Ishikawa (cell line): ENCODE results near the gene ARID4B.

Source experiments
- CEBPB ChIP-seq: IDR thresholded peaks from 2 replicates; pipeline ENCODE4 v1.6.1; 2012
- CREB1 ChIP-seq: IDR thresholded peaks from 2 replicates; pipeline ENCODE4 v1.6.1; 2012; ENCODE audit warnings: low read depth
- EGR1 ChIP-seq: IDR thresholded peaks from 2 replicates; pipeline ENCODE4 v1.6.1; 2012
- EP300 ChIP-seq: IDR thresholded peaks from 2 replicates; pipeline ENCODE4 v1.6.1; 2012; ENCODE audit warnings: borderline replicate concordance
- FOXM1 ChIP-seq: IDR thresholded peaks from 2 replicates; pipeline ENCODE4 v1.6.1; 2012; ENCODE audit warnings: low read depth, borderline replicate concordance
- NFIC ChIP-seq: IDR thresholded peaks from 2 replicates; pipeline ENCODE4 v1.6.1; 2012
- RAD21 ChIP-seq: IDR thresholded peaks from 2 replicates; pipeline ENCODE4 v1.6.1; 2012; ENCODE audit warnings: low read depth
- TAF1 ChIP-seq: IDR thresholded peaks from 2 replicates; pipeline ENCODE4 v1.6.1; 2012; ENCODE audit warnings: low read depth, mild to moderate bottlenecking
- TCF12 ChIP-seq: IDR thresholded peaks from 2 replicates; pipeline ENCODE4 v1.6.1; 2012; ENCODE audit warnings: low read depth
- TEAD4 ChIP-seq: IDR thresholded peaks from 2 replicates; pipeline ENCODE4 v1.6.1; 2012
- YY1 ChIP-seq: IDR thresholded peaks from 2 replicates; pipeline ENCODE4 v1.6.1; 2012; ENCODE audit warnings: low read depth
- ZBTB7A ChIP-seq: IDR thresholded peaks from 2 replicates; pipeline ENCODE4 v1.6.1; 2012; ENCODE audit warnings: low read depth
- TF ChIP-seq, protein P1 (sequence below): IDR thresholded peaks from 2 replicates; pipeline ENCODE4 v1.6.1; 2012
- TF ChIP-seq, protein P2 (sequence below): IDR thresholded peaks from 2 replicates; pipeline ENCODE4 v1.6.1; 2012
- TF ChIP-seq, protein P3 (sequence below): IDR thresholded peaks from 2 replicates; pipeline ENCODE4 v1.6.1; 2012; ENCODE audit warnings: low read depth, mild to moderate bottlenecking

ARID4B gene

DNA sequence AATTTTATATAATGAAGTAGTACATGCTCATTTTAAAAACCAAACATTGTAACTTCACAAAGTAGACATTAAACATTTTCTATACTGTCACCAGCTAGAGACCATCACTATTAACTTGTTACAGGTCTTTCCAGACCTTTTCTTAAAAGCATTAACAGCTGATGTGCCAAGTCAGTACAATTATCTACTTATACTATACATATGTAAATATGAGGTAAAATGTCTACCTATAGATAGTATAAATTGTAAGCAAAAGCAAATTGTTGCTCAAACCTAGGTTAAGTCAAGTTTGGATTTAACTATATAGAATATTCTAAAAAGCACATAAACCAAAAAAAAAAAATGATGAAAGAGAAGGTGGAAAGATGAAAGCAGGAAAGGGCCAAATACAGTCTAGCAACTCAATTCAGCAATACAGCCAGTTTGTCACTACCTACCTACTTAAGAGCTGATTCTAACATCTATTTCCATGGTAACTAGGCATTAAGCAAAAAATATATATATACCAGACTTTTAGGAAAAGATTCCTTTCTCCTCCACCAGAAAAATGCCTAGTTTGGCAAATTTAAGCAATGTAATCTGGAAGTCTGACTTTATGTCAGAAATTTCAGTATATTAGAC lies 34.5 kb downstream of the ARID4B start:
- no peak for TF ChIP-seq NFIC
- TF ChIP-seq YY1 = no peak
- TF ChIP-seq, protein P1, sequence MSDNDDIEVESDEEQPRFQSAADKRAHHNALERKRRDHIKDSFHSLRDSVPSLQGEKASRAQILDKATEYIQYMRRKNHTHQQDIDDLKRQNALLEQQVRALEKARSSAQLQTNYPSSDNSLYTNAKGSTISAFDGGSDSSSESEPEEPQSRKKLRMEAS = no peak

DNA sequence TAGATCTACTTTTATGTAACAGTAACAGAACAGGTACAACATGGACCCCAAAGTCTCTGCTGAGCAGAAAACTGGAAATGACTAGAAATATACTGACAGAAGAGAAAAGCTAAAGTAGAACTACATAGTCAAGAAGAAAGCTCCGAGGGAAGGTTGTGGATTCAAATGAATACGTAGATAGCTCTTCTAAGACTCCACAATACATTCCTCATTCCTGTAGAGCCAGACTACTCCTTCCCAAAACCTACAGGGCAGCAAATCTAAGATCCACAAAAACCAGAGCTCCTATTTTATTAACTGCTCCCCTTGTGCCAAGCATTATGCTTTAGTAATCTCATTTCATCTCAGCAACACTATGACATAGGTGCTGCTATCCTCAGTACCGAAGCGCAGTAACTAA lies 35.2 kb downstream of the ARID4B start:
- TF ChIP-seq, protein P2, sequence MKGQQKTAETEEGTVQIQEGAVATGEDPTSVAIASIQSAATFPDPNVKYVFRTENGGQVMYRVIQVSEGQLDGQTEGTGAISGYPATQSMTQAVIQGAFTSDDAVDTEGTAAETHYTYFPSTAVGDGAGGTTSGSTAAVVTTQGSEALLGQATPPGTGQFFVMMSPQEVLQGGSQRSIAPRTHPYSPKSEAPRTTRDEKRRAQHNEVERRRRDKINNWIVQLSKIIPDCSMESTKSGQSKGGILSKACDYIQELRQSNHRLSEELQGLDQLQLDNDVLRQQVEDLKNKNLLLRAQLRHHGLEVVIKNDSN = no peak
- TF ChIP-seq TAF1 = no peak
- TF ChIP-seq, protein P3, sequence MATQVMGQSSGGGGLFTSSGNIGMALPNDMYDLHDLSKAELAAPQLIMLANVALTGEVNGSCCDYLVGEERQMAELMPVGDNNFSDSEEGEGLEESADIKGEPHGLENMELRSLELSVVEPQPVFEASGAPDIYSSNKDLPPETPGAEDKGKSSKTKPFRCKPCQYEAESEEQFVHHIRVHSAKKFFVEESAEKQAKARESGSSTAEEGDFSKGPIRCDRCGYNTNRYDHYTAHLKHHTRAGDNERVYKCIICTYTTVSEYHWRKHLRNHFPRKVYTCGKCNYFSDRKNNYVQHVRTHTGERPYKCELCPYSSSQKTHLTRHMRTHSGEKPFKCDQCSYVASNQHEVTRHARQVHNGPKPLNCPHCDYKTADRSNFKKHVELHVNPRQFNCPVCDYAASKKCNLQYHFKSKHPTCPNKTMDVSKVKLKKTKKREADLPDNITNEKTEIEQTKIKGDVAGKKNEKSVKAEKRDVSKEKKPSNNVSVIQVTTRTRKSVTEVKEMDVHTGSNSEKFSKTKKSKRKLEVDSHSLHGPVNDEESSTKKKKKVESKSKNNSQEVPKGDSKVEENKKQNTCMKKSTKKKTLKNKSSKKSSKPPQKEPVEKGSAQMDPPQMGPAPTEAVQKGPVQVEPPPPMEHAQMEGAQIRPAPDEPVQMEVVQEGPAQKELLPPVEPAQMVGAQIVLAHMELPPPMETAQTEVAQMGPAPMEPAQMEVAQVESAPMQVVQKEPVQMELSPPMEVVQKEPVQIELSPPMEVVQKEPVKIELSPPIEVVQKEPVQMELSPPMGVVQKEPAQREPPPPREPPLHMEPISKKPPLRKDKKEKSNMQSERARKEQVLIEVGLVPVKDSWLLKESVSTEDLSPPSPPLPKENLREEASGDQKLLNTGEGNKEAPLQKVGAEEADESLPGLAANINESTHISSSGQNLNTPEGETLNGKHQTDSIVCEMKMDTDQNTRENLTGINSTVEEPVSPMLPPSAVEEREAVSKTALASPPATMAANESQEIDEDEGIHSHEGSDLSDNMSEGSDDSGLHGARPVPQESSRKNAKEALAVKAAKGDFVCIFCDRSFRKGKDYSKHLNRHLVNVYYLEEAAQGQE = no peak
- no peak for TF ChIP-seq CREB1
- TF ChIP-seq FOXM1 = no peak
- no peak for TF ChIP-seq NFIC
- TF ChIP-seq, protein P1 = no peak
- TF ChIP-seq TEAD4 = no peak
- TF ChIP-seq EGR1 = no peak
- no peak for TF ChIP-seq TCF12
- TF ChIP-seq CEBPB = no peak
- no peak for TF ChIP-seq ZBTB7A
- TF ChIP-seq EP300 = no peak
- TF ChIP-seq YY1 = no peak
- TF ChIP-seq RAD21 = no peak

DNA sequence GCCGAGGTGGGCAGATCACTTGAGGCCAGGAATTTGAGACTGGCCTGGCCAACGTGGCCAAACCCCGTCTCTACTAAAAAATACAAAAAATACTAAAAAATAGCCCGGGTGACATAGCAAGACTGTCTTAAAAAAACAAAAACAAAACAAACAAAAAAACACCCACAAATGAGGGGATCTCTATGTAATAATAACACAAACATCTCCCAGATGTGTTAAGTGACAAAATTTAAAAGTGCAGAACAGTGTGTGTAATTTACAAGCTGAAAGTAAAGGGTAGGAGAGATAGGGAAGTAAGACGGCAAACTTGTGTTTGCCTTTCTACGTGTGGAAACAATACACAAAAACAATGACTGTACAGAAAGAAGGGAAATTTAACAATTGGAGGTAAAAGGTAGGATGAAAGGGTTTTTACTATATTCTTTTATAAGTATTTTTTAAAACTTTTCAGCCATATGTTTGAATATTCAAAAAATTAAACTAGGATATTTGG lies 36.3 kb downstream of the ARID4B start:
- TF ChIP-seq RAD21 (no peak), TCF12 (no peak), TEAD4 (no peak), NFIC (no peak), CREB1 (no peak), CEBPB (no peak), TAF1 (no peak), ZBTB7A (no peak)
- TF ChIP-seq, protein P2 = no peak
- TF ChIP-seq, protein P3 = no peak

DNA sequence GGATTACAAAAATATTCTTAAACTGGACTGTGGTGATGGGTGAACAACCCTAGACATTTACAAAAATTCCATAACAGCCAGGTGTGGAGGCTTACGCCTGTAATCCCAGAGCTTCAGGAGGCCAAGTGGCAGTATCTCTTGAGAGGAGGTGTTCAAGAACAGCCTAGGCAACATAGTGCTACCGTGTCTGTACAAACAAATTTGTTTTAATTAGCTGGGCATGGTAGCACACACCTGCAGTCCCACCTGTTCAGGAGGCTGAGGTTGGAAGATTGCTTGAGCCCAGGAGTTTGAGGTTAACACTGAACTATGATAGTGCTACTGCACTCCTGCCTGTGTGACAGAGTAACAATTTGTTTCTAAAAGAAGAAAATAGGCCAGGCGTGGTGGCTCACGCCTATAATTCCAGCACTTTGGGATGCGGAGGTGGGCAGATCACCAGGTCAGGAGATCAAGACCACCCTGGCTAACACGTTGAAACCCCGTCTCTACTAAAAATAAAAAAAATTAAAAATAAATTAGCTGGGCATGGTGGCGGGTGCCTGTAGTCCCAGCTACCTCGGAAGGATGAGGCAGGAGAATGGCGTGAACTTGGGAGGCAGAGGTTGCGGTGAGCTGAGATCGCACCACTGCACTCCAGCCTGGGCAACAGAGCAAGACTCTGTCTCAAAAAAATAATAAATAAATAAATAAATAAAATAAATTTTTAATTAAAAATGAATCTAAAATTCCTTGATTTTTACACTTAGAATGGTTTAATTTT lies 37.1 kb downstream of the ARID4B start:
- TF ChIP-seq, protein P1 = no peak
- TF ChIP-seq FOXM1 = no peak
- TF ChIP-seq TEAD4 = no peak
- TF ChIP-seq TAF1 = no peak
- TF ChIP-seq EGR1 = no peak
- no peak for TF ChIP-seq CREB1
- TF ChIP-seq NFIC = no peak
- TF ChIP-seq, protein P3 = no peak
- TF ChIP-seq RAD21 = no peak
- TF ChIP-seq EP300 = no peak
- TF ChIP-seq, protein P2 = no peak
- TF ChIP-seq YY1 = no peak
